NT2/D1 (cell line): ENCODE measurements around the gene MMAA.

Experiments
- DNase-seq: peaks from one replicate; pipeline ENCODE4 v3.0.0-alpha.2; 2011; ENCODE audit warnings: low read depth, low spot score
- H3K27me3 ChIP-seq: 2 replicates; pipeline ENCODE4 v1.6.0; 2011; ENCODE audit warnings: mild to moderate bottlenecking; ENCODE audit not compliant: insufficient read length, insufficient read depth
- H3K36me3 ChIP-seq: 2 replicates; pipeline ENCODE4 v1.6.1; 2011; ENCODE audit warnings: mild to moderate bottlenecking, low read length, mixed read lengths; ENCODE audit not compliant: insufficient read depth, insufficient read length
- H3K4me1 ChIP-seq: 2 replicates; pipeline ENCODE4 v1.5.1; 2011; ENCODE audit not compliant: insufficient read depth, insufficient read length
- H3K4me3 ChIP-seq: 2 replicates; pipeline ENCODE4 v1.5.1; 2011; ENCODE audit warnings: low read depth; ENCODE audit not compliant: insufficient read length
- H3K9ac ChIP-seq: 2 replicates; pipeline ENCODE4 v1.6.0; 2011; ENCODE audit warnings: low read depth; ENCODE audit not compliant: insufficient read length
- H3K9me3 ChIP-seq: 2 replicates; pipeline ENCODE4 v1.5.1; 2011; ENCODE audit warnings: mild to moderate bottlenecking, low read length; ENCODE audit not compliant: insufficient read depth
- SUZ12 ChIP-seq: IDR thresholded peaks from 2 replicates; pipeline ENCODE4 v1.6.1; 2011; ENCODE audit not compliant: insufficient read length, insufficient read depth; ENCODE audit errors: extremely low read depth
- YY1 ChIP-seq: IDR thresholded peaks from 2 replicates; pipeline ENCODE4 v1.6.1; 2011; ENCODE audit not compliant: insufficient read length, insufficient read depth
- ZNF274 ChIP-seq: IDR thresholded peaks from 2 replicates; pipeline ENCODE4 v1.6.1; 2011; ENCODE audit warnings: mild to moderate bottlenecking, low read depth, low read length

Gene MMAA

DNA sequence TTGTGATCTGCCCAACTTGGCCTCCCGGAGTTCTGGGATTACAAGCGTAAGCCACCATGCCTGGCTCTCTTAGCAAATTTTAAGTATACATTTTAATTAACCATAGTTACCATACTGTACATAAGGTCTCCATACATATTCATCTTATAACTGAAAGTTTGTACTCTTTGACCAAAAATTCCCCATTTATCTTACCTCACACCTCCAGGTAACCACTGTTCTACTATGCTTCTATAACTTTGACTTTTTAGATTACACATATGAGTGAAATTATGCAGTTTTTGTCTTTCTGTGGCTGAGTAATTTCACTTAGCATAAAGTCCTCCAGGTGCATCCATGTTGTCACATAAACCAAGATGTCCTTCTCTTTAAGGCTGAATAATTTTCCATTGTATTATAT, 78.1 kb downstream of the MMAA start:
- no peaks in the 10 kb centered on the region for H3K36me3 ChIP-seq
- H3K9me3 ChIP-seq: peaks cover 5% of the 10 kb centered on the region; the same call in 1 of the 2 replicates
- no peaks in the 10 kb centered on the region for H3K4me1 ChIP-seq
- no peaks in the 10 kb centered on the region for H3K27me3 ChIP-seq
- no peak for TF ChIP-seq YY1
- TF ChIP-seq ZNF274: no peak
- no peak for TF ChIP-seq SUZ12
- no peak overlapping the region for H3K4me3 ChIP-seq
- DNase-seq: no peak
- H3K9ac ChIP-seq: no peak overlapping the region

GRCh38 chr4:145698507-145698906, 79.3 kb downstream of the MMAA start:
- Histone ChIP-seq H3K27me3 (no peaks in the 10 kb centered on the region), H3K9me3 (peaks cover 5% of the 10 kb centered on the region; the same call in 1 of the 2 replicates), H3K4me3 (no peak overlapping the region), H3K4me1 (no peaks in the 10 kb centered on the region), H3K36me3 (no peaks in the 10 kb centered on the region), H3K9ac (no peak overlapping the region)
- no peak for TF ChIP-seq SUZ12
- no peak for TF ChIP-seq ZNF274
- DNase-seq: no peak

DNA sequence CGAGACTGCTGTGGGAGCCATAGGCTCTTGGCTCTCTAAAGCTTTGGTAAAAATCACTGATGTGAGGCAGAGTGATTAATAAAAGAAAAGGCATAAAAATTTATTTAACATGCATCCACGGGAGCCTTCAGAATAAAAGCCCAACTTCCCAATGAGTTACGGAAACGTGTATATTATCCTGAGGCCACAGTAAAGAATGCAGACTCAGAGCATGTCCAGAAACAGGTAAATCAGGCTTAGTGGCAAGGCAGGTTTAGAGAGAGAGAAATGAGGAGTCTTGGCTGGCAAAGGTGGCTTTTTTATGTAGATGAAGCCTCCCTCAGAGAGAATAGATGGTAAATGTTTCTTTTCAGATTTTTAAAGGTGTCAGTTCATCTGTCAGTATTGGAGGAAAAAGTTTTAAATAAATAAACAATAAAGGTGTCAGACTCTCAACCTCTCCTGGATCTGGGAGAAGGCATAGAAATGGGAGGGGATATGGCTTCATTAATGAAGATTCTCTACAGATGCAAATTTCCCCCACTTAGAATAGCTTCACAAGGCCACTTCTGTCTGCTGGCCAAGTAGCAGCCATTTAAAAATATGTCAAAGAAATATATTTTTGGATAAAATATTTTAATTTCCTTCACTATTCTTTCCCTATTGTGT, 84.8 kb downstream of the MMAA start:
- Histone ChIP-seq H3K4me1 (no peaks in the 10 kb centered on the region), H3K4me3 (no peak overlapping the region), H3K9me3 (no peaks in the 10 kb centered on the region), H3K36me3 (no peaks in the 10 kb centered on the region), H3K27me3 (no peaks in the 10 kb centered on the region), H3K9ac (no peak overlapping the region)
- no peak for TF ChIP-seq ZNF274
- no peak for TF ChIP-seq SUZ12
- no peak for TF ChIP-seq YY1
- DNase-seq: no peak

- Histone ChIP-seq H3K36me3 (no peaks in the 10 kb centered on the region), H3K4me3 (no peak overlapping the region)
These were observed 90.2 kb downstream of the MMAA start for GRCh38 chr4:145709336-145709735.

More at GRCh38 chr4:145709336-145709735, 90.2 kb downstream of the MMAA start:
- TF ChIP-seq YY1: no peak
- no peak for TF ChIP-seq SUZ12
- no peak for TF ChIP-seq ZNF274
- no peaks in the 10 kb centered on the region for H3K9me3 ChIP-seq
- no peak overlapping the region for H3K9ac ChIP-seq
- no peaks in the 10 kb centered on the region for H3K27me3 ChIP-seq
- H3K4me1 ChIP-seq: no peaks in the 10 kb centered on the region
- DNase-seq: no peak
